IMR-90 (cell line): ENCODE measurements around the gene NKAIN2. TPM values are rescaled to one million over a fixed set of nuclear protein-coding genes. Genes with fewer than 3 reads are reported as not detected.

Source experiments
- ATAC-seq: fragments of 200-7000 bp; cut with Tn5 transposase; 2 replicates; pipeline ENCODE4 v1.9.1; 2020; ENCODE audit warnings: low read depth, mild to moderate bottlenecking, moderate library complexity
- BruUV-seq: library from RNA; stranded (reverse); fragments of 400-500 nt; replicated peaks from 2 replicates; lab custom pipeline; 2021; lab: Mats Ljungman, UMichigan
- CTCF ChIA-PET: fragments of 300-600 bp; formaldehyde crosslinking; extraction: SDS; loops from one replicate; lab custom pipeline; 2021; ENCODE audit warnings: antibody characterized with exemption; lab: Yijun Ruan, JAX
- POLR2A ChIA-PET: fragments of 300-600 bp; sonication (Branson Sonifier 250); formaldehyde crosslinking; loops from one replicate; lab custom pipeline; 2022; ENCODE audit warnings: antibody characterized with exemption; ENCODE audit not compliant: unreplicated experiment; lab: Charles Lee
- DNase-seq: peaks from one replicate; pipeline ENCODE4 v3.0.0; 2013
- H2AFZ ChIP-seq: replicated peaks from 2 replicates; pipeline ENCODE3; 2013; ENCODE audit warnings: low read length, mild to moderate bottlenecking; ENCODE audit not compliant: poor library complexity
- H2AK5ac ChIP-seq: 2 replicates; pipeline ENCODE4 v1.6.1; 2013; ENCODE audit warnings: low read depth, low read length, inconsistent platforms
- H2AK9ac ChIP-seq: replicated peaks from 2 replicates; pipeline ENCODE3; 2013; ENCODE audit warnings: mild to moderate bottlenecking, low read depth, low read length, moderate library complexity; ENCODE audit not compliant: poor library complexity
- H2BK120ac ChIP-seq: 2 replicates; pipeline ENCODE4 v1.6.1; 2013; ENCODE audit warnings: low read depth, low read length, inconsistent platforms
- H2BK15ac ChIP-seq: 3 replicates; pipeline ENCODE4 v1.6.1; 2013; ENCODE audit warnings: low read depth, low read length, inconsistent platforms
- H2BK20ac ChIP-seq: 2 replicates; pipeline ENCODE4 v1.6.1; 2013; ENCODE audit warnings: low read depth, mild to moderate bottlenecking, inconsistent platforms, low read length, moderate library complexity
- H2BK5ac ChIP-seq: 2 replicates; pipeline ENCODE4 v1.6.1; 2013; ENCODE audit warnings: mild to moderate bottlenecking, low read depth, low read length, inconsistent platforms; ENCODE audit not compliant: poor library complexity, severe bottlenecking
- H3K14ac ChIP-seq: replicated peaks from 2 replicates; pipeline ENCODE4 v1.6.1; 2013; ENCODE audit warnings: low read depth, low read length, inconsistent platforms
- H3K18ac ChIP-seq: 2 replicates; pipeline ENCODE4 v1.6.1; 2013; ENCODE audit warnings: low read depth, low read length, control low read depth
- H3K23ac ChIP-seq: 2 replicates; pipeline ENCODE4 v1.6.1; 2013; ENCODE audit warnings: low read depth, low read length, inconsistent platforms
- H3K27ac ChIP-seq: 2 replicates; pipeline ENCODE4 v1.5.1; 2013; ENCODE audit warnings: mild to moderate bottlenecking, control low read depth, low read length; ENCODE audit not compliant: insufficient read depth
- H3K27me3 ChIP-seq: 2 replicates; pipeline ENCODE4 v1.6.1; 2013; ENCODE audit warnings: low read length; ENCODE audit not compliant: control insufficient read depth, insufficient read depth
- H3K36me3 ChIP-seq: 2 replicates; pipeline ENCODE4 v1.6.1; 2013; ENCODE audit warnings: low read length, mixed read lengths; ENCODE audit not compliant: control insufficient read depth, insufficient read depth
- H3K4ac ChIP-seq: 2 replicates; pipeline ENCODE4 v1.6.1; 2013; ENCODE audit warnings: low read depth, low read length, inconsistent platforms
- H3K4me1 ChIP-seq: 2 replicates; pipeline ENCODE4 v1.6.1; 2013; ENCODE audit warnings: low read length, mixed read lengths; ENCODE audit not compliant: control insufficient read depth, insufficient read depth
- H3K4me2 ChIP-seq: 2 replicates; pipeline ENCODE4 v1.6.1; 2013; ENCODE audit warnings: low read depth, mild to moderate bottlenecking, control low read depth, low read length, moderate library complexity
- H3K4me3 ChIP-seq: 2 replicates; pipeline ENCODE4 v1.5.1; 2013; ENCODE audit warnings: low read depth, mild to moderate bottlenecking, control low read depth, low read length, moderate library complexity; ENCODE audit not compliant: insufficient read depth
- H3K56ac ChIP-seq: 2 replicates; pipeline ENCODE4 v1.6.1; 2013; ENCODE audit warnings: low read length, inconsistent platforms; ENCODE audit not compliant: insufficient read depth; ENCODE audit errors: extremely low read depth
- H3K79me1 ChIP-seq, 2 experiments: 2 replicates each; pipeline ENCODE4 v1.6.1; 2013; ENCODE audit warnings: low read length in 2 of 2, inconsistent platforms in 1 of 2, low read depth in 1 of 2
- H3K9ac ChIP-seq: 2 replicates; pipeline ENCODE4 v1.6.1; 2013; ENCODE audit warnings: low read depth, low read length, control low read depth
- H3K9me1 ChIP-seq: 2 replicates; pipeline ENCODE4 v1.6.1; 2013; ENCODE audit warnings: low read length, inconsistent platforms; ENCODE audit not compliant: insufficient read depth
- H3K9me3 ChIP-seq: 2 replicates; pipeline ENCODE4 v1.6.1; 2013; ENCODE audit warnings: low read length; ENCODE audit not compliant: control insufficient read depth, insufficient read depth
- H4K20me1 ChIP-seq: 2 replicates; pipeline ENCODE4 v1.6.1; 2013; ENCODE audit warnings: low read length, inconsistent platforms; ENCODE audit not compliant: insufficient read depth
- H4K5ac ChIP-seq: 2 replicates; pipeline ENCODE4 v1.6.1; 2013; ENCODE audit warnings: mild to moderate bottlenecking, low read depth, low read length, control low read depth
- H4K8ac ChIP-seq, 2 experiments: 2 replicates each; pipeline ENCODE4 v1.6.1; 2013; ENCODE audit warnings: low read depth in 2 of 2, low read length in 2 of 2, control low read depth in 1 of 2, inconsistent platforms in 1 of 2
- H4K91ac ChIP-seq: 2 replicates; pipeline ENCODE4 v1.6.1; 2013; ENCODE audit warnings: low read depth, low read length, inconsistent platforms; ENCODE audit not compliant: insufficient read depth
- BHLHE40 ChIP-seq: fragments of 150-350 bp; IDR thresholded peaks from 2 replicates; pipeline ENCODE4 v1.6.1; 2016; ENCODE audit warnings: mild to moderate bottlenecking, low read depth, low read length
- CEBPB ChIP-seq: IDR thresholded peaks from 2 replicates; pipeline ENCODE4 v1.6.1; 2012; ENCODE audit warnings: low read depth, low read length, improper control_type of control experiment
- CHD1 ChIP-seq: IDR thresholded peaks from 2 replicates; pipeline ENCODE4 v1.6.1; 2012; ENCODE audit warnings: low read depth, low read length, improper control_type of control experiment
- CTCF ChIP-seq: conservative IDR thresholded peaks from 2 replicates; pipeline ENCODE4 v1.5.1; 2012; ENCODE audit warnings: mild to moderate bottlenecking, low read depth, low read length, improper control_type of control experiment
- ELK1 ChIP-seq: fragments of 150-350 bp; IDR thresholded peaks from 2 replicates; pipeline ENCODE4 v1.6.1; 2016; ENCODE audit warnings: low read depth, mild to moderate bottlenecking, low read length, moderate library complexity, borderline replicate concordance
- FOS ChIP-seq: fragments of 150-350 bp; IDR thresholded peaks from 2 replicates; pipeline ENCODE4 v1.6.1; 2016; ENCODE audit warnings: low read depth, low read length
- MAFK ChIP-seq: IDR thresholded peaks from 2 replicates; pipeline ENCODE4 v1.6.1; 2012; ENCODE audit warnings: low read depth, low read length, improper control_type of control experiment
- MAZ ChIP-seq: IDR thresholded peaks from 2 replicates; pipeline ENCODE4 v1.6.1; 2012; ENCODE audit warnings: low read depth, mild to moderate bottlenecking, low read length, improper control_type of control experiment, moderate library complexity, borderline replicate concordance
- MXI1 ChIP-seq: IDR thresholded peaks from 2 replicates; pipeline ENCODE4 v1.6.1; 2012; ENCODE audit warnings: low read depth, mild to moderate bottlenecking, low read length, moderate library complexity, borderline replicate concordance
- NFE2L2 ChIP-seq: fragments of 150-350 bp; IDR thresholded peaks from 2 replicates; pipeline ENCODE4 v1.6.1; 2016; ENCODE audit warnings: low read depth, mild to moderate bottlenecking, low read length
- POLR2A ChIP-seq: IDR thresholded peaks from 2 replicates; pipeline ENCODE4 v1.6.1; 2012; ENCODE audit warnings: mild to moderate bottlenecking, low read depth, low read length
- RAD21 ChIP-seq: IDR thresholded peaks from 2 replicates; pipeline ENCODE4 v1.6.1; 2012; ENCODE audit warnings: low read length, improper control_type of control experiment
- RCOR1 ChIP-seq: IDR thresholded peaks from 2 replicates; pipeline ENCODE4 v1.6.1; 2012; ENCODE audit warnings: mild to moderate bottlenecking, low read length, improper control_type of control experiment; ENCODE audit not compliant: insufficient replicate concordance
- RFX5 ChIP-seq: IDR thresholded peaks from 2 replicates; pipeline ENCODE4 v1.8.0; 2012; ENCODE audit warnings: low read depth, mild to moderate bottlenecking, low read length, moderate library complexity
- USF2 ChIP-seq: fragments of 150-350 bp; IDR thresholded peaks from 2 replicates; pipeline ENCODE4 v1.6.1; 2017; ENCODE audit warnings: mild to moderate bottlenecking, antibody characterized with exemption, low read length, low read depth
- WGBS, 2 experiments: methylation state at CpG; one replicate each; pipeline versions ENCODE4 v1.1.5 to v1.1.7; 2013; ENCODE audit warnings: missing lambda C conversion rate in 2 of 2; ENCODE audit not compliant: insufficient read length in 1 of 2; ENCODE audit errors: extremely low coverage in 2 of 2; 5-methylcytosine and 5-hydroxymethylcytosine counted together
- dilution Hi-C: fragments of 300-500 bp; cut with HindIII; formaldehyde crosslinking; loops from one replicate; pipeline ENCODE4 v1.14.3; 2018; ENCODE audit warnings: low sequenced_read_pairs; ENCODE audit not compliant: unreplicated experiment
- in situ Hi-C: fragments of 300-500 bp; cut with MboI; formaldehyde crosslinking; loops from 3 replicates; pipeline ENCODE4 v1.14.3; 2019; ENCODE audit warnings: low sequenced_read_pairs, inconsistent platforms, mixed read lengths
- intact Hi-C: fragments of 100-400 bp; cut with micrococcal nuclease; formaldehyde crosslinking; loops from 2 replicates; pipeline ENCODE4 v1.10.0; 2022
- polyA plus RNA-seq, 3 experiments: library from polyadenylated mRNA; depleted of rRNA; stranded (reverse); fragments of >200 nt; gene quantifications; 2 replicates each; pipeline ENCODE4 v1.2.3, GENCODE V29; 2012; ENCODE audit warnings: low replicate concordance in 1 of 3
- total RNA-seq: library from RNA; depleted of rRNA; stranded (reverse); fragments of >200 nt; gene quantifications from 2 replicates; pipeline ENCODE4 v1.2.3, GENCODE V29; 2012

The NKAIN2 gene
- total and polyA plus RNA-seq, 2 of the 4 experiments (the other 2 are of a cell fraction) = not detected

- H3K4me1 ChIP-seq = peaks cover 2% of the 10 kb centered on the region; the same call in 1 of the 2 replicates
- no peaks in the 10 kb centered on the region for H3K36me3 ChIP-seq
- no peaks in the 10 kb centered on the region for H3K9me1 ChIP-seq
- H2AK5ac ChIP-seq = no peak overlapping the region
- no peak overlapping the region for H4K5ac ChIP-seq
- dilution Hi-C loops = no loop called here
- no peak overlapping the region for H3K9ac ChIP-seq
- H3K18ac ChIP-seq = no peak overlapping the region
- peak overlapping the region; percentile 4; the same call in 1 of the 2 replicates for H3K4me3 ChIP-seq
- no peak overlapping the region for H3K23ac ChIP-seq
- 0% methylated on average over 9 of the region's 25 CpGs; no CpG with 5 or more reads in 1 of the 2 experiments for WGBS, 2 experiments
- H4K8ac ChIP-seq = no peak overlapping the region
- H2AFZ ChIP-seq = peak overlapping the region; percentile 47
- in situ Hi-C loops = loop anchor here (10.0 kb wide), 1 partner anchor 161 kb away; no protein-coding TSS in a partner anchor
- H2BK120ac ChIP-seq = no peak overlapping the region
- ATAC-seq (no peak), DNase-seq (no peak)
- no peaks in the 10 kb centered on the region for H4K20me1 ChIP-seq
- no peak overlapping the region for H3K14ac ChIP-seq
- peaks cover 11% of the 10 kb centered on the region for H3K27me3 ChIP-seq
- no peak overlapping the region for H3K56ac ChIP-seq
- H2BK15ac ChIP-seq = no peak overlapping the region
- H2BK20ac ChIP-seq = no peak overlapping the region
- H4K91ac ChIP-seq = no peak overlapping the region
- no TSS peak for BruUV-seq
- H3K4ac ChIP-seq = no peak overlapping the region
- no peak overlapping the region for H3K27ac ChIP-seq
- intact Hi-C loops = no loop called here
- POLR2A ChIA-PET = no interaction called here
- no peak overlapping the region for H2BK5ac ChIP-seq
- no peaks in the 10 kb centered on the region for H3K79me1 ChIP-seq
- peak overlapping the region; percentile 28; the same call in 1 of the 2 replicates for H3K4me2 ChIP-seq
- H2AK9ac ChIP-seq = peak overlapping the region; percentile 8
- no peaks in the 10 kb centered on the region for H3K9me3 ChIP-seq
- CTCF ChIA-PET = no interaction called here
- TF ChIP-seq MXI1 (no peak), NFE2L2 (no peak), MAZ (no peak), POLR2A (no peak), ELK1 (no peak), BHLHE40 (no peak), RAD21 (no peak), CHD1 (no peak), CTCF (no peak), USF2 (no peak), RCOR1 (no peak), MAFK (no peak), CEBPB (no peak), RFX5 (no peak), FOS (no peak)
These were observed 535 bp downstream of the NKAIN2 start for GRCh38 chr6:123804014-123804786.
